A549 (cell line): ENCODE measurements around the gene MXD4. TPM values are rescaled to one million over a fixed set of nuclear protein-coding genes. Genes with fewer than 3 reads are reported as not detected.
A peak's percentile ranks its signal among the peaks of the same experiment; 100 is the strongest.

ENCODE experiments used
- ATAC-seq, 2 experiments: fragments of 200-7000 bp in 1 of 2; fragments of >200 bp in 1 of 2; cut with Nextera tagmentation in 1 of 2; cut with Tn5 transposase in 1 of 2; 3 replicates each; pipeline versions ENCODE4 v1.8.0 to v1.9.1; 2018 to 2020; ENCODE audit warnings: mild to moderate bottlenecking in 1 of 2, moderate library complexity in 1 of 2
- CTCF ChIA-PET: fragments of 300-600 bp; sonication (Branson Sonifier 250); formaldehyde crosslinking; extraction: SDS; loops from one replicate; lab custom pipeline; 2021; ENCODE audit warnings: antibody characterized with exemption, inconsistent platforms; lab: Yijun Ruan, JAX
- POLR2A ChIA-PET: fragments of 350-600 bp; formaldehyde crosslinking; extraction: SDS; loops from one replicate; lab custom pipeline; 2021; ENCODE audit warnings: antibody characterized with exemption, inconsistent platforms; lab: Yijun Ruan, JAX
- DNase-seq, 2 experiments: peaks; one replicate each; pipeline versions ENCODE4 v3.0.0 to v3.0.0-alpha.2; 2011 to 2016; ENCODE audit warnings: low read depth in 1 of 2, low spot score in 1 of 2
- FAIRE-seq: peaks from 2 replicates; lab custom pipeline; 2011; peaks lifted over from hg19 to GRCh38; lab: Jason Lieb, UNC
- H3K27ac ChIP-seq, 2 experiments: fragments of >200 bp; sonication (Bioruptor Twin); formaldehyde crosslinking; 3 replicates each; pipeline ENCODE4 v1.5.1; 2016 to 2017
- H3K4me1 ChIP-seq: fragments of >200 bp; sonication (Bioruptor Twin); formaldehyde crosslinking; 3 replicates; pipeline ENCODE4 v1.6.1; 2016
- H3K4me2 ChIP-seq: fragments of >200 bp; sonication (Bioruptor Twin); formaldehyde crosslinking; 3 replicates; pipeline ENCODE4 v1.6.1; 2016
- H3K4me3 ChIP-seq: fragments of >200 bp; sonication (Bioruptor Twin); formaldehyde crosslinking; 3 replicates; pipeline ENCODE4 v1.5.1; 2016
- H3K9me3 ChIP-seq: fragments of >200 bp; sonication (Bioruptor Twin); formaldehyde crosslinking; 3 replicates; pipeline ENCODE4 v1.6.1; 2016
- ATOH8 ChIP-seq: fragments of 250-450 bp; sonication (Bioruptor Pico); IDR thresholded peaks from 2 replicates; pipeline ENCODE4 v1.5.0; 2020; ENCODE audit warnings: low read depth, mild to moderate bottlenecking, moderate library complexity
- CBX2 ChIP-seq: fragments of 200-600 bp; sonication (generic); IDR thresholded peaks from 2 replicates; pipeline ENCODE4 v1.6.1; 2016; ENCODE audit warnings: low read depth, mild to moderate bottlenecking, borderline replicate concordance
- ELK1 ChIP-seq: fragments of 150-350 bp; IDR thresholded peaks from 2 replicates; pipeline ENCODE4 v1.6.1; 2014; ENCODE audit warnings: low read depth, mild to moderate bottlenecking, low read length
- EP300 ChIP-seq, 2 experiments: fragments of >200 bp; sonication (Bioruptor Twin); formaldehyde crosslinking; IDR thresholded peaks; 2 replicates in 1 of 2; 3 replicates in 1 of 2; pipeline ENCODE4 v1.6.1; 2016 to 2017
- HDAC2 ChIP-seq: fragments of 200-600 bp; sonication (generic); IDR thresholded peaks from 2 replicates; pipeline ENCODE4 v1.6.1; 2016
- HOXB5 ChIP-seq: fragments of 250-450 bp; sonication (Bioruptor Pico); IDR thresholded peaks from 2 replicates; pipeline ENCODE4 v1.5.0; 2020; ENCODE audit warnings: mild to moderate bottlenecking, moderate library complexity
- KDM1A ChIP-seq: fragments of 200-600 bp; sonication (generic); IDR thresholded peaks from 2 replicates; pipeline ENCODE4 v1.6.1; 2016; ENCODE audit warnings: low read depth, mild to moderate bottlenecking
- KDM5A ChIP-seq: fragments of 200-600 bp; sonication (generic); IDR thresholded peaks from 2 replicates; pipeline ENCODE4 v1.6.1; 2016; ENCODE audit warnings: antibody characterized with exemption, mild to moderate bottlenecking
- MAZ ChIP-seq: fragments of 150-350 bp; IDR thresholded peaks from 2 replicates; pipeline ENCODE4 v1.6.1; 2014; ENCODE audit warnings: antibody characterized with exemption, low read depth, low read length, borderline replicate concordance
- NFE2L2 ChIP-seq: fragments of 150-350 bp; conservative IDR thresholded peaks from 2 replicates; pipeline ENCODE4 v1.6.1; 2014; ENCODE audit warnings: low read length
- NPAS2 ChIP-seq: fragments of 250-450 bp; sonication (Bioruptor Pico); IDR thresholded peaks from 2 replicates; pipeline ENCODE4 v1.8.0; 2022; ENCODE audit warnings: mild to moderate bottlenecking, moderate library complexity, borderline replicate concordance
- NR3C1 ChIP-seq: fragments of >200 bp; sonication (Bioruptor Twin); formaldehyde crosslinking; IDR thresholded peaks from 3 replicates; pipeline ENCODE4 v1.6.1; 2017
- POLR2A ChIP-seq: IDR thresholded peaks from 2 replicates; pipeline ENCODE4 v1.6.1; 2012; ENCODE audit warnings: mild to moderate bottlenecking, low read length
- POLR2AphosphoS2 ChIP-seq: conservative IDR thresholded peaks from 2 replicates; pipeline ENCODE4 v1.6.1; 2012; ENCODE audit warnings: low read length, improper control_type of control experiment, inconsistent platforms
- RARB ChIP-seq: fragments of 250-450 bp; sonication (Bioruptor Pico); IDR thresholded peaks from 2 replicates; pipeline ENCODE4 v1.8.0; 2021; ENCODE audit warnings: mild to moderate bottlenecking, moderate library complexity
- WGBS: methylation state at CpG from one replicate; pipeline ENCODE4 v1.1.6; 2017; ENCODE audit errors: missing lambda C conversion rate; 5-methylcytosine and 5-hydroxymethylcytosine counted together
- polyA plus RNA-seq, 4 experiments: library from polyadenylated mRNA; depleted of rRNA in 3 of 4; stranded (reverse); fragments of >200 nt; fragmentation: RNase III in 1 of 4; extraction: RNeasy Plus Mini Kit Qiagen cat#74134 plus additional on column Dnase treatment in 1 of 4; gene quantifications; 2 replicates in 3 of 4; 3 replicates in 1 of 4; pipeline ENCODE4 v1.2.3, GENCODE V29; 2011 to 2017
- TF ChIP-seq, protein P1 (sequence below): fragments of >200 bp; sonication (Bioruptor Twin); formaldehyde crosslinking; IDR thresholded peaks from 3 replicates; pipeline ENCODE4 v1.5.1; 2016
- TF ChIP-seq, protein P2 (sequence below): fragments of >200 bp; sonication (Bioruptor Twin); formaldehyde crosslinking; IDR thresholded peaks from 3 replicates; pipeline ENCODE4 v1.6.1; 2016

The MXD4 gene
- polyA plus RNA-seq, 2 of the 4 experiments (the other 2 are of a cell fraction) = 10.8 to 18.5 TPM

- WGBS = 76% methylated on average over 12 of the region's 19 CpGs
Measured at GRCh38 chr4:2286904-2287593, 25.1 kb upstream of the MXD4 start.

GRCh38 chr4:2285613-2286381 lies 23.9 kb upstream of the MXD4 start:
- TF ChIP-seq, protein P1, sequence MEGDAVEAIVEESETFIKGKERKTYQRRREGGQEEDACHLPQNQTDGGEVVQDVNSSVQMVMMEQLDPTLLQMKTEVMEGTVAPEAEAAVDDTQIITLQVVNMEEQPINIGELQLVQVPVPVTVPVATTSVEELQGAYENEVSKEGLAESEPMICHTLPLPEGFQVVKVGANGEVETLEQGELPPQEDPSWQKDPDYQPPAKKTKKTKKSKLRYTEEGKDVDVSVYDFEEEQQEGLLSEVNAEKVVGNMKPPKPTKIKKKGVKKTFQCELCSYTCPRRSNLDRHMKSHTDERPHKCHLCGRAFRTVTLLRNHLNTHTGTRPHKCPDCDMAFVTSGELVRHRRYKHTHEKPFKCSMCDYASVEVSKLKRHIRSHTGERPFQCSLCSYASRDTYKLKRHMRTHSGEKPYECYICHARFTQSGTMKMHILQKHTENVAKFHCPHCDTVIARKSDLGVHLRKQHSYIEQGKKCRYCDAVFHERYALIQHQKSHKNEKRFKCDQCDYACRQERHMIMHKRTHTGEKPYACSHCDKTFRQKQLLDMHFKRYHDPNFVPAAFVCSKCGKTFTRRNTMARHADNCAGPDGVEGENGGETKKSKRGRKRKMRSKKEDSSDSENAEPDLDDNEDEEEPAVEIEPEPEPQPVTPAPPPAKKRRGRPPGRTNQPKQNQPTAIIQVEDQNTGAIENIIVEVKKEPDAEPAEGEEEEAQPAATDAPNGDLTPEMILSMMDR = no peak
- TF ChIP-seq, protein P2, sequence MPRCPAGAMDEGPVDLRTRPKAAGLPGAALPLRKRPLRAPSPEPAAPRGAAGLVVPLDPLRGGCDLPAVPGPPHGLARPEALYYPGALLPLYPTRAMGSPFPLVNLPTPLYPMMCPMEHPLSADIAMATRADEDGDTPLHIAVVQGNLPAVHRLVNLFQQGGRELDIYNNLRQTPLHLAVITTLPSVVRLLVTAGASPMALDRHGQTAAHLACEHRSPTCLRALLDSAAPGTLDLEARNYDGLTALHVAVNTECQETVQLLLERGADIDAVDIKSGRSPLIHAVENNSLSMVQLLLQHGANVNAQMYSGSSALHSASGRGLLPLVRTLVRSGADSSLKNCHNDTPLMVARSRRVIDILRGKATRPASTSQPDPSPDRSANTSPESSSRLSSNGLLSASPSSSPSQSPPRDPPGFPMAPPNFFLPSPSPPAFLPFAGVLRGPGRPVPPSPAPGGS = no peak
- TF ChIP-seq NPAS2 (no peak), CBX2 (no peak), KDM5A (no peak), POLR2A (no peak), MAZ (no peak), RARB (CRISPR knock-in tag) (no peak), HDAC2 (no peak)
- Histone ChIP-seq H3K27ac (no peak overlapping the region), H3K4me1 (no peaks in the 10 kb centered on the region), H3K4me2 (no peak overlapping the region), H3K4me3 (no peak overlapping the region), H3K9me3 (no peaks in the 10 kb centered on the region)
- POLR2A ChIA-PET = no interaction called here
- no peak for FAIRE-seq
- DNase-seq = no peak
- ATAC-seq = no peak
- WGBS = 80% methylated on average over 8 of the region's 27 CpGs
- CTCF ChIA-PET = no interaction called here

More at GRCh38 chr4:2286904-2287593, 25.1 kb upstream of the MXD4 start:
- POLR2A ChIA-PET = no interaction called here
- Histone ChIP-seq H3K9me3 (no peaks in the 10 kb centered on the region), H3K4me1 (no peaks in the 10 kb centered on the region), H3K4me2 (no peak overlapping the region), H3K4me3 (no peak overlapping the region), H3K27ac (no peak overlapping the region)
- FAIRE-seq (no peak), DNase-seq (no peak), ATAC-seq (peak in 1 of 2 experiments; percentile 18; a peak in 1 of 6 replicates)
- CTCF ChIA-PET = no interaction called here
- TF ChIP-seq ELK1 (no peak), RARB (CRISPR knock-in tag) (no peak), KDM1A (no peak), NR3C1 (no peak), EP300 (IDR thresholded peaks at IDR 0.05) (no peak), NFE2L2 (no peak), HOXB5 (CRISPR knock-in tag) (no peak), ATOH8 (CRISPR knock-in tag) (no peak), POLR2AphosphoS2 (no peak), KDM5A (no peak), HDAC2 (no peak)
- TF ChIP-seq, protein P2 = no peak
- TF ChIP-seq, protein P1 = no peak
